HG03354 (cell line): ENCODE data around the gene PDE4B.
"Not testable (repeated sequence)": the region's sequence is repeated elsewhere in the genome, so short reads cannot be mapped to it uniquely, and the experiment has no call there.

ENCODE experiments used
- ATAC-seq: cut with Tn5 transposase; IDR thresholded peaks from one replicate; pipeline ENCODE4 v1.9.1; 2021; ENCODE audit warnings: mild to moderate bottlenecking; ENCODE audit not compliant: unreplicated experiment, poor library complexity, severe bottlenecking

Gene PDE4B

DNA sequence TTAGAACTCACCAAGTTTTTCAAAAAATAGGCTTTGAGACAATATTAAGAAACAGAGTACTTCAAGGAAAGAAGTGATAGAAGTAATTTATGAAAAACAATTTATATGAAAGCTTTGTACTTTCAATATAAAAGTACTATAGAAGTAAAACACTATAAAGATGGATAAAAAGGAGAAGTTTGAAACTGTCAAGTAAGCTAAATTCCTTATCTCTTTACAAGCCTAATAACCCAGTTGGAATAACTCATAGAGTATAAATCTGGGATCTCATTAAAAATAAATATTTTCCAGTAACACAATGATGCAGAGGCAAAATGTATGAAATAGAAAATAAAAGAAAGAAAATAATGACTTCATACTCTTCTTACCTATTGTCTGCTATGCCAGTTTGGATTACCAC, 232.5 kb downstream of the PDE4B start:
- ATAC-seq: no peak

DNA sequence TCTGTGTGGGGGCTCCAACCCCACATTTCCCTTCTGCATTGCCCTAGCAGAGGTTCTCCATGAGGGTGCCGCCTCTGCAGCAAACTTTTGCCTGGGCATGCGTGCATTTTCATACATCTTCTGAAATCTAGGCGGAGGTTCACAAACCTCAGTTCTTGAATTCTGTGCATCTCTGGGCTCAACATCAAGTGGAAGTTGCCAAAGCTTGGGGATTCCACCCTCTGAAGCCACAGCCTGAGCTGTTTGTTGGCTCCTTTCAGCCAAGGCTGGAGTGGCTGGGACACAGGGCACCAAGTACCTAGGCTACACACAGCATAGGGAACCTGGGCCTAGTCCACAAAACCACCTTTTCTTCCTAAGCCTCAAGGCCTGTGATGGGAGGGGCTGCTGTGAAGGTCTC, 235.3 kb downstream of the PDE4B start:
- no peak for ATAC-seq

DNA sequence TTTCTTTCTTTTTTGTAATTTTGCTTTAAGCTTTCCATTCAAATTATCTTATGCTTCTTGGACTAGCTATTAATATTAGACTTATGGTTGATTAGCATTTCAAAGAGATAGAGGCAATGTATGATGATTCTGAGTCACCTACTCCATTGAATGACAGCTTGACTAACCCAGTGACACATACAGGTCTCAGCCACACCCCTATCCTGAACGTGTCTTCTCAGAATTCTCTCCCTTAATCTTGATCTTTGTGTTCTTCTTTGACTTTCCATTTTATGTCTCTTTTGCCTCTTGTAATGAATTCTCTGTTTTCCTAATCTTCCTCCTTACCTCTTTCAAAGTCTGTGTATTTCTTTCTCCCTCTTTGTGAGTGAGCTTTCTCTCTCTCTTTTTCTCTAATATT, 241.1 kb downstream of the PDE4B start:
- no peak for ATAC-seq

DNA sequence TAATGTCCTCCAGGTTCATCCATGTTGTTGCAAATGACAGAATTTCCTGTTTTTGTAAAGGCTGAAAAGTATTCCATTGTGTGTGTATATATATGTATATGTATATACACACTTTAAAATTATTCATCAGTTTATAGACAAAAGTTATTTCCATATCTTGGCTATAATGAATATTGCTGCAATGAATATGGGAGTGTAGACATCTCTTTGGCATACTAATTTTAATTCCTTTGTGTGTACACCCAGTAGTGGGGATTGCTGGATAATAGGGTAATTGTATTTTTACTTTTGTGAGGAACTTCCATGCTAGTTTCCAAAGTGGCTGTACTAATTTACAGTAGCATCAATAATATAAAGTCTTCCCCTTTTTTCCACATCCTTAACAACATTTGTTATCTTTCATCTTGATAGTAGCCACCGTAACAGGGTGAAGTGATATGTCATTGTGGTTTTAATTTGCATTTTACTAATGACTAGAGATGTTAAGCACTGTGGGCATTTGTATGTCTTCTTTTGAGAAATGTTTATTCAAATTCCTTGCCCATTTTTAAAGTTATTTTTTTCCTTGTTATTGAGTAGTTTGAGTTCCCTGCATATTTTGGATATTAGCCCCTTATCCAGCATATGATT, 243.0 kb downstream of the PDE4B start:
- no peak for ATAC-seq

DNA sequence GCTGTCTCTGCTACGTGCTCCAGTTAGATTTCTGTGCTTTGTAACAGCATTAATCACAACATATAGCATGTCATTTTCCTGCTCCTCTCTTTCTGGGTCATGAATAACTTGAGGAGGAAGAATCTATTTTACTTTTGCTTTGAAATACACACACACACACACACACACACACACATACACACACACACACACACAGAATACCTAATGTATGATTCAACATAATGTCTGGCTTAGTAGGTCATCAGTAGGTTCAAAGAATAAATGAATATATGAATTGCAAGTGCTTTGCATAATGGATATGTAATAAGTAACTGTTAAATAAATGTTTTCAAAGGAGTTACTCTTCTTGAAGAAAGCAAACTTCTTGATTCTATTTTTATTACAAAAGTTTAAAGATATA, 249.0 kb downstream of the PDE4B start:
- no peak for ATAC-seq

DNA sequence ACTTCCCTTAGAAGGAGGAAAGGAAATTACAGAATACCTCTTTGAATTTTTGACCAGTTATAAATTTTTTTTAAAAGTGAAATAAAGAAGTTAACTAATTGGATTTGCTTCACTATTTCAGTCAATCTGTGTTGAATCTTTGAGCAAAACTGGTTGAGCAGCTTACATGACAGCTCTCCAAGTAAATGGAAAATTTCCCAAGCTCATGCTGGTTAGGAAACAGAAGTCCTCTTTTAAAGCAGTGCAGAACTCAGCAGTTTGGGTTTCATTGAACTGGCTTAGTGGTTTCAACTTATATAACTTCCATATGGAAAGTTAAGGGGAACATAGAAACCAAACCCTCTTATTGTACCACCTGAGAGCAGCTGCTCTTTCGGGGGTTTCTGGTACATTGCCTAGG, 250.5 kb downstream of the PDE4B start:
- no peak for ATAC-seq

DNA sequence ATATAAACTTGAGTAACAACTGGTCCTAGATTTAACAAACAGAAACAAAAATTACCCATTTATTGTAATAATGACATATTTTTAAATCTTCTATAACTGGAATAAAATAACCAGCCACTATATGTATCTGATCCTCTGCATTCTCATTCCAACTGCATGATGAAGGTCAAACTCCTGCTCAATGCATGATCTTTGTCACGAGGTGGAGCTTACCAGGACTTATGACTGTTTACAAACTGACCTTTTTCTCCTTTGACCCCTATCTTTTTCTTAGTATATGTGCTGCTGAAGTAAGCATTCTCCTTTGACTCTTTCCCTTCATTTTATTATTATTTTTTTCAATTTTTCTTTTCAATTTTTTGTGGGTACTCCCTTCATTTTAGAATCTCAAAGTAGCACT, 252.2 kb downstream of the PDE4B start:
- no peak for ATAC-seq

DNA sequence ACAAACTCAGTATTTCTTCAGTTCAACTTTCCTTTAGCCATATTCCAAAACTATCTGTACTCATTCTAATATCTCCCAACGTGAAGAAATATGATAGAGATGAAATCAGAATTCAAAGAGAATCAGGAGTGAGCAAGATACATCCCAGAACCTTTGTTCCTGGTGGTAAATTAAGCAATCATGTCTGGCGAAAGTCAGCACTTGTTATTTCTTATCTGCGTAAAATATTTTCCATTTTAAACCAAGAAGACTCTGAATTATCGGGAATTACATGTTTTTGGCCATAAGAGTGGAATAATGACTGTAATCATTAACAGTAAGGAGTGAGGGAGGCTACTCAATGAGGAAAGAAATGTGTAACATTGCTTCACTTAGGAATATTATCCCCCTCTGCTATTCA, 253.7 kb downstream of the PDE4B start:
- ATAC-seq: no peak

DNA sequence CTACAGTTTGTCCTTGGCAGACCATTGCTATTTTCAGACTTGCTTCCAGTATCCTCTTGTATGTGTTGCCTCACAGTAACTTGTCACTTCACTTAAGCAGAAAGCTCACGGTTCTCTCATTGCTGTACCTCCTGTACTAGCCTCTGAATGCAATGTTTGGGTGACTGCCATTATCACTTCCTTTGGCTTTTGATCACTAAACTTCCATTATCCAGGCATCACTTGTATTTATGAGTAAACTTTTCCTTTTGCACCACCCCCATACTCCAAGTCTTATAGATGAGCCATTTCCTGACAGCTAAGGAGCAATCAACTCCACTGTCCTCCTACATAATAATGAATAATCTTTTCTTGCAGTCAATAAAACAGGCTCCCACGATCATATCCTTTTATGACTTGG, 255.3 kb downstream of the PDE4B start:
- ATAC-seq: no peak

DNA sequence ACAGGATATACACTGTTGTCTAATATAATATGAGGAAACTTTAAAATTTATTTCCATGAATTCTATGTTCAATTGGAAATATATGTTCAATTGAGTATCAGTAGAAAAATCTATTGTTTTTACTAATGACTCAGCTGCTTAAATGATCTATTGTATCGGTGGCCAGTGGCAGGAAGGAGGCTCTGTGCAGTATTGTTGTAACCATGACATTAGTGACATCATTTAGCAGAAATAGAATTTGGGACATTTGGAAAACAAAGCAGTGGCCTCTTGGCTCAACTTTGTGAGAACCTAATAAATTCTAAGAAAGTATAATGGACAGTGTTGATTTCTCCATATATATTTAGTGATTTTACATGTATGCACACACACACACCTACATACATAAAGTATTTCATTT, 257.4 kb downstream of the PDE4B start:
- ATAC-seq: no peak

DNA sequence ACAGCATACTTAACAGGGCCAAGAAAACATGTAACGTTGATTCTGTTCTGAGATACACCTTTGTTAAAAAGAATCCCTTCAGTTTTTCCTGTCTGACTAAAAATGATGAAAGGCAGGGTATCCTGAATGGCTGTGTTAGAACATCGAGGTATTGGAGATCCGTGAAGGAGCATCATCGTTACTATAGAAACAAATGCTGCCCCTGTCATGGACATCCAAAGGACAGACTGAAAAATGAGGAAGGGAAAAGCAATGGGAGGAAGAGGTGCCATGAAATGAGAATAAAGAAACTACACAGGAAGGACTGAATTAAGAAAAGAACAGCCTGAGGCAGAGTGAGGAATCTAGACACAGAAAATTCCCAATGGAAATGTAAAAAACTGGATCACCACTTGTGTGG, 257.9 kb downstream of the PDE4B start:
- no peak for ATAC-seq

DNA sequence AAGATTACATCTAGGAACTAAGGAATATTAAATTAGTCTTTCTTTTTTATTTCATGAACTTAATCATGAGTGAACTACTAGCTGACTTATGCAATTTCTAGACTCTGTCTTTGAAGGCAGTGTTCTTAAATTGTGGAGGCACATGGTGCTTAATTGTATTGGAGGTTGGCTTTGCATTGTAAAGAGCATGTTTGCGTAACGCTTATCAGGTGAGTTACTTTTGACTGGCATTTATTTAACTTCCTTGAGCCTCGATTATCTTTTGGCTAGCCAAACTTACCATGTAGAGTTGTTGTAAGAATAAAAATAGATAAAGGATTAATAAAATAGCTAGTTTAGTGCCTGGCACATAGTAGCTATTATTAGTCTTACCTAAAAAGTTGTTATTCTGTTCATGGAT, 262.4 kb downstream of the PDE4B start:
- no peak for ATAC-seq

DNA sequence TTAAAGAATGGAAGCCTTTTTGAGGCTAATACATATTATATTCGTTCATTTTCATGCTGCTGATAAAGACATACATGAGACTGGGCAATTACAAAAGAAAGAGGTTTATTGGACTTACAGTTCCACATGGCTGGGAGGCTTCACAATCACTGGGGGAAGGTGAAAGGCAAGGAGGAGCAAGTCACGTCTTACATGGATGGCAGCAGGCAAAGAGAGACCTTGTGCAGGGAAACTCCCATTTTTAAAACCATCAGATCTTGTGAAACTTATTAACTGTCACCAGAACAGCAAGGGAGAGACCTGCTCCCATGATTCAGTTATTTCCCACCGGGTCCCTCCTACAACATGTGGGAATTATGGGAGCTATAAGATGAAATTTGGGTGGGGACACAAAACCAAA, 264.8 kb downstream of the PDE4B start:
- ATAC-seq: not testable (repeated sequence)

DNA sequence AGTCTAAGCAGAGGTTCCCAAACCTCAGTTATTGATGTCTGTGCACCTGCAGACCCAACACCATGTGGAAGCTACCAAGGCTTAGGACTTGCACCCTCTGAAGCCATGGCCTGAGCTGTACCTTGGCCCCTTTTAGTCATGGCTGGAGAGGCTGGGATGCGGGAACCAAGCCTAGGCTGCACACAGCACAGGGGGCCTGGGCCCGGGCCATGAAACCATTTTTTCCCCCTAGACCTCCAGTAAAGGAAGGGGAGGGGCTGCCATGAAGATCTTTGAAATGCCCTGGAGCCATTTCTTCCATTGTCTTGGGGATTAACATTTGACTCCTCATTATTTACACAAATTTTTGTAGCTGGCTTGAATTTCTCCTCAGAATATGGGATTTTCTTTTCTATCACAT, 265.9 kb downstream of the PDE4B start:
- ATAC-seq: no peak

DNA sequence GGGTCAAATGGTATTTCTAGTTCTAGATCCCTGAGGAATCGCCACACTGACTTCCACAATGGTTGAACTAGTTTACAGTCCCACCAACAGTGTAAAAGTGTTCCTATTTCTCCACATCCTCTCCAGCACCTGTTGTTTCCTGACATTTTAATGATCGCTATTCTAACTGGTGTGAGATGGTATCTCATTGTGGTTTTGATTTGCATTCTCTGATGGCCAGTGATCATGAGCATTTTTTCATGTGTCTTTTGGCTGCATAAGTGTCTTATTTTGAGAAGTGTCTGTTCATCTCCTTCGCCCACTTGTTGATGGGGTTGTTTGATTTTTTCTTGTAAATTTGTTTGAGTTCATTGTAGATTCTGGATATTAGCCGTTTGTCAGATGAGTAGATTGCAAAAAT, 274.5 kb downstream of the PDE4B start:
- ATAC-seq: not testable (repeated sequence)

DNA sequence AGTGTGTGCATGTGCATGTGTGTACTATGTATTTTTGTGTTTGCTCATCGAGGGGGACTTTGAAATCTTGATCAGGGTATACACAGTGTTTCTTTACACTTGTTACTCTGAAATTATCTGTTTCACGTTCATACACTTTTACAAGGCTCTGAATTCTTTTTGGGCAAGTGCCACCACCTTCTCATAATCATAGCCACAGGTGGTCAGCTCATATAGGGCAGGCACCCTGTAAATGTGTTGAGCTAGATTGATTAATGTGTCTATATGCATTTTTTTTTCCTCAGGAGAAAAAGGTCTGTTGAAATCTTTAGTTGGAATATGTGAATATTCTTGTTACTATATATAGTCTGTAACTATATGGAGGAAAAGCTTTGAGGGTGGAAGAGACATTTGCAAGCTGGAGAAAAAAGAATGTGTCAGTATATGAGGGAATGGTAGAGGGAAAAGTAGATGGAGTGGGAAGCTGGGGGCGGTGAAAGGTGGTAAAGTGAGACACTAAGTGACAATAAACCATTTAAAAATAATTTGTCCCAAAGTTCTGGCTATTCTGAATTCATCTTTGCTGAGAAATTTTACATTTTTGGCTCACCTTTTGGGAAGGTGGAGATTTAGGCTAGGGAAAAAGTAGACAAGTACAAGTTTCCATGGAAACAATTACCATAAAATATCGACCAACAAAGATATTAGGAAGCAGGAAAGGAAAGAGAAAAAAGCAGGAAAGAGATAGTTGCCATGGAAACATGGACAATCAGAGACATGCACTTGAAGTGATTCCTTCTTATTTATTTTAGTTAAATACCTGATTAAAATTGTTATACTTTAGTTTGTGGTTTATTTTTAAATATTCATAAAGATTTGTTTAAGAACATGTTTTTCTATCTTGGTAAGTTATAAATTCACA, 277.5 kb downstream of the PDE4B start:
- no peak for ATAC-seq

DNA sequence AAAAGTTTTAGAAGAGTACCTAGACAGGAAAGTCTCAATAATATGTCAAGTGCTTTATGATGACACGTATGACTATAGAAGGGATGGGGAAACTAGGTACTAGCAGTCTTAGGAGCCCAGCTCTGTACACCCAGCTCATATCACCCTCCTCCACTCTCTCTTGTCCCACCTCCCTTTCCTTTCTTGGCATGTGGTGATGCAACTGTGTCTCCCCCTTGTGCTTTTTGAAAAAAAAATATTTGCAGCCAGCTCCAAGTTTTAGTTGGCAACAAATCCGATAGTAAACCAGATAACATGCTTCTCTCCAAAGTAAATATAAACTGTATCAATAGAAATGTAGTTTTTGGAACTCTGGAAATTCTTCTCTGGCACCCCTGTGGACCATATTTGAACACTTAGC, 280.7 kb downstream of the PDE4B start:
- ATAC-seq: no peak

DNA sequence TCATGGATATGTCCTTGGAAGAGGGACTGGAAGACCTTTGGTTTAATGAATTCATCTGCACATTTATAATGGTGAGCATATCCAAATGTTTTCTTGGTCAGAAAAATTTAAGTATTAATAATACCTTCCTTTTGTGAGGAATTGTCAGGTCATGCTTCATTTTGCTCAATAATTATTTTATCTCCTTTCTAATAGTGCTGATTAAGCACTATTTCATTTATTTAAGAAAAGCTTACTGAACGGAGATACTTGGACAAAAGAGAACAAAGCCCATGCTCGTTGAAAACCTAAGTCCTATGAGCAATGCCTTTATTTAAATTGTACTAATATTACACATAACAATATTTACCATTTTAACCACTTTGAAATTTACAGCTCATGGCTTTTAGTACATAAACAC, 281.5 kb downstream of the PDE4B start:
- no peak for ATAC-seq

DNA sequence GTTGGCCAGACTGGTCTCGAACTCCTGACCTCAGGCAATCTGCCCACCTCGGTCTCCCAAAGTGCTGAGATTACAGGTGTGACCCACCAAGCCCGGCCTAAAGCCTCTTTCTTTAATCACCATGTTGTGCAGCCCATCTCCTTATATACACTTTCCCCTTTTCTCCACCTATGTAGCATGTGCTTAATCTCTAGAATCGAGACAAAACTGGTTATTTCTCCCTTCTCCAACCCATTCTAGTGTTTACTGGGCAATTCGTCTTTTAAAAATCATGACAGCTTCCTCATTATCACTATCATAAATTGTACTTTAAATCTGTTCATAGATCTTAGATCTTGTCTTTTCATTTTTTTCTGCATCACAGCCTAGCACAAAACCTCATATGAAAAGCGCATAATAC, 285.7 kb downstream of the PDE4B start:
- no peak for ATAC-seq

DNA sequence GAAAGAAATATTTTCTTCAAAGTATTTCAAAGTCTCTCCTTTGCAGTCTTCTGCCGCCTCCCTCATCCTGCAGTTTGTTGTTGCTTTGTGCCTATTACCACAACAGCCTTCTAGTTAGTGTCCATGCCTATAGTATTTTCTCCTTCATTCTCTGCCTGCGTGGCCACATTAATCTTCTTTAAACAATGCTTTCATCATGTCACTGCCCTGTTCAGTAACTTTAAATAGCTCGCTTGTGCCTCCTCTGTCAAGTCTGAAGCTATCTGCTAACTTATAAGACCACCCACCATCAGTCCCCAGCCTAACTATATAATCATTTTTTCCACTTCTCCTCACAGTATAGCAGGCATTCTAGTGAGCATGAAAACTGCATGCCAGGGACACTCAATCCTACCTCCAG, 290.3 kb downstream of the PDE4B start:
- no peak for ATAC-seq

DNA sequence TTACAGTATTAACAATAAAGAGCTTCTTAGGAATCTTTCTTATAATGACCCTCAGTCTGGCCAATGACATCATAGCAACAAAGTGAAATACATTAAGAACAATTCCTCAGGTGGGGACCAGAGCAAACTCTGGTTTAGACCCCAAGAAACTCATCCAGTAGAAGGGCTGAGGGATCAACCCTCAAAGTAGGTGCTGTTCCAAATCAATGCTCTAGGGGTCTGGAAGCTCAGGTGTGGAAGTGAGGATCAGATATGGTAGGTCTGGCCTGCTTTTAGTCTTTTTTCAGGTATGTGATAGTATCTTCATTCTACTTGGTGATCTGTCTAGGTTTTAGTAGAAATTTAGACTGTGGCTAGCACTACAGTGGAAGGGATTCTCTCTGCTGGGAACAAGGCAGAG, 291.7 kb downstream of the PDE4B start:
- peak; percentile 49 for ATAC-seq
